ENCODE results near the gene VRK1. TPM values are rescaled to one million over a fixed set of nuclear protein-coding genes. Genes with fewer than 3 reads are reported as not detected.
"Not testable (repeated sequence)": the region's sequence is repeated elsewhere in the genome, so short reads cannot be mapped to it uniquely, and the experiment has no call there.

The VRK1 gene
- total RNA-seq, 1 donor from 2014 or later, result 6.8 TPM

DNA sequence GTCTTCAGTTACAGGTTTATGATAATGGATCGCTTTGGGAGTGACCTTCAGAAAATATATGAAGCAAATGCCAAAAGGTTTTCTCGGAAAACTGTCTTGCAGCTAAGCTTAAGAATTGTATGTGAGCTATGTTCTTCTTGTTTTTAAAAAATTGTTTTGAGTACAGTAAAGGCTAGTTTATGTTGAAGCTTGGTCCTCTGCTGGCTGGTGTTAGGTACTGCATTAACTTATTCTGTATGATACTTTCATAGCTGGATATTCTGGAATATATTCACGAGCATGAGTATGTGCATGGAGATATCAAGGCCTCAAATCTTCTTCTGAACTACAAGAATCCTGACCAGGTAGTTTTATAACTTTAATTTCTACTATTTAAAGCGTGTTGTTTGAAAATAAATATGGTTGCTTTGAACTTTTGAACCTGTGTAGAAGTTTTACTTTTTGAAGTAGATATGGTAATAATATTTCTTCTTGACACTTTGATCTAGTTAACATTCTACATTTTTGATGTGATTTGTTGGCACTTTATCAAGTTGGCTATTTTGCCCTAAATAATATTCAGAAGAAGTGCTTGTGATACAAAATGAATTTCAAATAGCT lies 55.7 kb downstream of the VRK1 start:
- no peak for DNase-seq
- ATAC-seq, result no peak
- intact Hi-C loops (cut with micrococcal nuclease), result no loop called here

DNA sequence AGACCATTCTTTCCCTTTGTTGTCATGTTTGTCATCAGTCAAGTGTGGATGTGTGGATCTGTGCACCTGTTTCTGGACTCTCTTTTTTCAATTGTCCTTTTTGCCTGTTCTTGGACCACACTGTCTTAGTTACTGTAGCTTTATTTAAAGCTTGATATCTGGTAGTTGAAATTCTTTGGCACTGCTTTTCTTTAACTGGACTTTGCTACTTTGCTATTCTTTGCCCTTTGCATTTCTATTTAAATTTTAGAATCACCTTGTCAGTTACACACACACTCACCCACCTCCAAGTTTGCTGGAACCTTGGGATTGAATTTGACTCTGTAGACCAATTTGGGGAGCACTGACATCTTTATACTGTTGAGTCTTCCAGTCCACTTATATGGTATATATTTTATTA lies 61.5 kb downstream of the VRK1 start:
- intact Hi-C loops (cut with micrococcal nuclease), result no loop called here
- no peak for DNase-seq
- ATAC-seq, result no peak

DNA sequence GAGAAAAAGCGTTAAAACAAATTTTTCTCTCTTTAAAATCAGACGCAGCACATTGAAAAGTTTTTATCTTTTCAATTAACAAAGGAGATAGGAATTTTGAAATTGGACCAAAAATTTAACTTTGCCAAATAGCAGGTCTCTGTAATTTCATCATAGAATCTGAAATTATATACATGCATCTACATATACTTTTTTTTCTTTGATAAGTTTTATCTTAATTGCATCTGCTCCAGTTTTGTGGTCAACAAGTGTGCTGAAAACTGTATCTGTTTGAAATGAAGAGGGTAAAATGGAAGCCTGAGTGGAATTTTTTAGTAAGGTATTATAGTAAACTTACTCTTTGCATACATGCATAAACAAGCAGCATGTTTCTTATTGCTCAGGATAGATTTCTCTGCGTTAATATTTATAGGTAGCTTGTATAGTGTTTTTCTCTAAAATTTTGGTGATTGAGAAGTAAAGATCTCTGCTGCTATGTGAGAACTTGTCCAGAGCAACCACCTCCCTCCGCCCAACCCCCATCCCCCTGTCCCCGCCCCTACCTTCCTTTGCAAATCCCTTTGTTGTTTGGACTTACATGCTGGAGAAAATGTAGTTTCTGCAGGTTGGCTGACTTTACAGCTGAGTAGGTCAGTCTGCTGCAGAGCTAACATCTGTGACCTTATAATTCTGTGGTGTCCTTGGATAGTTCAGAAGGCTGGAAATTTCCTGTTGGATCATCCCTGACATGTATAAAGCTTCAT lies 64.6 kb downstream of the VRK1 start:
- ATAC-seq (no peak), DNase-seq (no peak)
- intact Hi-C loops (cut with micrococcal nuclease), result no loop called here

DNA sequence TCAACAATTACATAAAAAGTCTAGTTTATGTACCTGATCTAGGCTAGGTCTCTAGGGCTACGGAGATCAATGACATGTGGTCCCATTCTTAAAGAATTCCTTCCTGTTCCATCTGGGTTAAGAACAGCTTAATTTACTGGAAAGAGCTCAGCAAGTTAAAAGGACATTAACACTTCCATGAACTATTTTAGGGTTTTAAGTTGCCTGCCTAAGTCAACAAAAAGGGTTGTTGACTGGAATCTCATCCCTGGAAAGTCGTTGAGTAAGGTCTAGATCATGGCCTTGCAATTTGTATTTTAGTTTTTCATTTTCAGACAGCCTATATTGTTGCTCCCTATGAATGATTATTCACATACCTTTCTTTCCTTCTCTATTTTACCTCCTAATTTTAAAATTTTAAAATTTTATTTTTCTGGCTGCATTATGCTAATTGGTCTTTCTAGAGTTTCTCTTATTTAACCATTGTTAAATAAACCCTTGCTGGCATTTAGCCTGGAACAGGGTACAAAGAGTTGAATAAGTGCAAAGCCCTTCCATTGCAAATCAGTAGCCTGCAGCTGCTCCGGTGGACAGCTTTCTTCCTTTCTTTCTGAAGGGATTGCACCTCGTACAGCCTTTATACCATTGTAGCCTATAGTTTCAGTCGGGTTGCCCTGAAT lies 66.3 kb downstream of the VRK1 start:
- intact Hi-C loops (cut with micrococcal nuclease), result no loop called here
- no peak for ATAC-seq
- DNase-seq, result no peak

DNA sequence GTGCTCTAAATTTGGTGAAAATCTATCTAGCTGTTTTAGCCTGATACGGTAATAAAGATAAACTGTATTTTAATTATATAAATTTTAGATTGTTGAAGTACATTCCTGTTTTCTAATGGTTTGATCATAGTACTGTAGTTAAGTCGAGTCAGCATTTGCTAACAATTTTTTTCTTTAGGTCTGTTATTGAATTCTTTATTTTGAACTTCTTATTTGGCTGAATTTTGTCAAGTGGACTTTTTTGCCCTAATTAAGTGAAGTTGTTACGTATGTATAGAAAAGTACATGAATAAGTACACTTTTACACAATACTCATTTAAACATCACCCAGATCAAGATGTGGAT lies 66.8 kb downstream of the VRK1 start:
- DNase-seq, result no peak
- intact Hi-C loops (cut with micrococcal nuclease), result no loop called here
- no peak for ATAC-seq

DNA sequence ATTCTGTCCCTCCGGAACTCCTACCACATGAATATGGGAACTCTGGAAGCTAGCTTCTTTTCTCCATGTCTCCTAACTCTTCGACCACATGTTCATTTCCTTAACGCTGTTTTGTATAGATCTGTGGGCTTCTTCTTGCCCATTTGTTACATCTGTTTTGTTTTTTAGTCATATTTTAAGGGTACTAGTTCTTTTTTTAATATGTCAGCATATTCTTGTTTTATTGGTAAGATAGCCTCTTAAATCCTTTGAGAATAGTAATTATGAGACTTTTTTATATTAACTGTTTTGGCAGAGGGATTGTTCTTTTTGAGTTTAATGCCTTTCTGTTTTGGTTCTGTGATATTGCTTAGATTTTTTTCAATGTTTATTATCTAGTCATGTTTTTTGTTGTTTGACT lies 70.5 kb downstream of the VRK1 start:
- DNase-seq (no peak), ATAC-seq (no peak)
- intact Hi-C loops (cut with micrococcal nuclease), result no loop called here

DNA sequence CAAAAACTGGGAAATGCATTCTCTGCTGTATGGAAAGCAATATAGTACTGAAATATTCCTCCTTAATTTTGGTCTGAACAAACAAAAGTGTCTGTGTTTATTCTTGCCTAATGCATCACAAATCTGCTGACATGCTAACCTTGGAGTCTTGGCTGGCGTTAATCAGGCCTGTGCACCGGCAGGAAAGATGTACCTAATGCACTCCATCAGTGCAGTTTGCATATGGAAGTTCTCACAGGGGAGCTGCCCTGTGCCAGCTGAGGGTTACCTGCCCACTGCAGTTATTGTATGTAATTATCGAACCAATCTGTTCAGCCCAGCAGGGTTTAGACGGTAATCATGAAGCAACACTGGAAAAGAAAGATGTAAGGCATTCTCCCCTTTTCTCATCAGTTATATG lies 76.9 kb downstream of the VRK1 start:
- no peak for ATAC-seq
- intact Hi-C loops (cut with micrococcal nuclease), result no loop called here

DNA sequence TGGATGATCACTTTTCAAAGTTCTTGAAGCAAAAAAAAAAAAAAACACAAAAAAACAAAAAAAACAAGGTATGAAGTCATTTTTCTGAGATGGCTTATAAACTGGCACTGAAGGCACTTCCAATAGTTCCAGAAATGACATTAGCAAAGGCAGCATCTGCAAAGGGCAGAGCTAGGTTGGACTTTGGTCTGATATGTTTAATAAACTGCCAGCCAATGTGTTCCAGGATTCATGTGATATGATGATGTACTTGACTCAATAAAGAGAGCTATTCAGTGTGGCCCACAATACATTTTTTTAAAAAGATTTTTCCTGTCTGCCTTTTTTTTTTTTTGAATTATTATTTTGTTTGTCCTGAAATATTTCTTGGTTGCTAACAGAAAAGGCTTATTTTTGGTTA lies 79.6 kb downstream of the VRK1 start:
- intact Hi-C loops (cut with micrococcal nuclease), result no loop called here
- DNase-seq (no peak), ATAC-seq (no peak)

More for the DNA sequence above, 76.9 kb downstream of the VRK1 start:
- no peak for DNase-seq

DNA sequence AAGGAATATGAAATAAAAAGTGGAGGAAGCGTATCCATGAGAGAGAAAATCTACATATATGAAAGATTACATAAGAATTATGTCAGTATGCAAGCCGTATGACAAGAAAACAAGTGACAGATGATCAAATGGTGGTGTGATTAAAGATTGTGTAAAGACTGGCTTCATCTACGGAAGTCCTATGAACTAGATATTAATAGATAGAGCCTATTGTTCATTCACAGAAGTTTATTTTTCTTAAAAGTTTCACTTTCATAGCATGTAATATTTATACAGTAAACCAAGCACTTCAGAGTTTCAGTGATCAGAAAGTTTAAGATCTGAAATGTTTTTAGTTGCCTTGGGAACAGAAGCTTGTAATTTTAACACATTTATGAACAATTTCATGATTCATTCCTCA lies 84.5 kb downstream of the VRK1 start:
- ATAC-seq (no peak), DNase-seq (no peak)
- intact Hi-C loops (cut with micrococcal nuclease), result no loop called here

DNA sequence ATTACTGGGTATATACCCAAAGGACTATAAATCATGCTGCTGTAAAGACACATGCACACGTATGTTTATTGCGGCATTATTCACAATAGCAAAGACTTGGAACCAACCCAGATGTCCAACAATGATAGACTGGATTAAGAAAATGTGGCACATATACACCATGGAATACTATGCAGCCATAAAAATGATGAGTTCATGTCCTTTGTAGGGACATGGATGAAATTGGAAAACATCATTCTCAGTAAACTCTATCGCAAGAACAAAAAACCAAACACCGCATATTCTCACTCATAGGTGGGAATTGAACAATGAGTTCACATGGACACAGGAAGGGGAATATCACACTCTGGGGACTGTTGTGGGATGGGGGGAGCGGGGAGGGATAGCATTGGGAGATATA lies 86.8 kb downstream of the VRK1 start:
- DNase-seq; intact Hi-C loops (cut with micrococcal nuclease); ATAC-seq: not testable (repeated sequence)

DNA sequence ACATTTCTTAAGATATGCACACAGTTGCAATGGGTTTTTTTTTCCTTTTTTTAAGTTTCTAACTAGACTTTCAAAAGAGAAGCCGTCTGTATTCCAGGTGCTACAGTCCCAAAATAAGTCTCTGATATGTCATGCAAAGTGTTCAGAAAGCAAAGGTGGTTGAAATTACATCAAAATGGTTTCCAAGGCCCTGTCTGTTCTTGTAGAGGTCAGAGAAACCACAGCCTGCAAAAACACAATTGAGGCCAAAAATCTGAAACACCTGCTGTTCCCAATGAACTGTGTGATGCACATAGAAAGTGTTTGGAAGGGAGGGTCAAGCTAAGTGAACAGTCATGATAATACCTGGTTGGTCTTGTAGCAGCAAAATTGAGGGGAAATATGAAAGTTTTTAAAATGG lies 91.0 kb downstream of the VRK1 start:
- intact Hi-C loops (cut with micrococcal nuclease), result no loop called here
- no peak for ATAC-seq

DNA sequence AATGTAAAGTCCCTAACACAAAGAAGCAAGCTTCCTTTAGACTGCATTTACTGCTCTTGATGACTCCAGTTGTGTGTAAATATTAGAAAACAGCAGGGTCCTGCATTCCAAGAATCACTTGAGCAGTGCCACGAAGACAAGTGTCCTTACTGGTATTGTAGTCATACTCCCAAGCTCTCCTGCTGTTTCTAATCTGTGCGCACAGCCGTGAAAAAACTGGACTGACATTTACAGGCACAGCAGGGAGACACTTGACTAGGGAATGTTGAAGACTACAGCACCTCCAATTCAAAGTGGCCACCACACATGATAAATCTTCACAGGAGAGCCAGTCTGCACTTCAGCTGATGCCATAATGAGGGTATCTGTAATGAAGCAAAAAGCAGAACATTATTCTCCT lies 91.4 kb downstream of the VRK1 start:
- ATAC-seq, result no peak
- no peak for DNase-seq
- intact Hi-C loops (cut with micrococcal nuclease), result no loop called here

More for the DNA sequence above, 91.0 kb downstream of the VRK1 start:
- DNase-seq, result no peak

DNA sequence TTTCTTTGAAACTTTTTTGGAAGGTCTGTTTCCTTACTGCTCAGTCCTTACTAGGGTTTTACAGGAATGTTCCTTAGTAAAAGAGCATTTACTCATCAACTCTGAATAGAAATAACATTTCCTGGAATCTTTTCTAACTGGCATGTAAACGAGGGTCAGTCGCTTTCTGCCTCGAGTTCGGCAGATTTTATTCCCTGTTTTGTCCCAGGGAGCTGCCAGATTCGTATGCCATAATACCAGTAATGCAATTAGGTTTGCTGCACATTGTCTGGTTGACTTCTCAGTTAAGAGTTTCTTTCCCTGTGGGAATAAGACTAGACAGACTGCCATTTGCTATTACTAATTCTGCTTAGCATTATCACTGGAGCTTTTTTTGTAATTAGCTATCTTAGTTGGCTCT lies 91.9 kb downstream of the VRK1 start:
- ATAC-seq (no peak), DNase-seq (no peak)
- intact Hi-C loops (cut with micrococcal nuclease), result no loop called here

DNA sequence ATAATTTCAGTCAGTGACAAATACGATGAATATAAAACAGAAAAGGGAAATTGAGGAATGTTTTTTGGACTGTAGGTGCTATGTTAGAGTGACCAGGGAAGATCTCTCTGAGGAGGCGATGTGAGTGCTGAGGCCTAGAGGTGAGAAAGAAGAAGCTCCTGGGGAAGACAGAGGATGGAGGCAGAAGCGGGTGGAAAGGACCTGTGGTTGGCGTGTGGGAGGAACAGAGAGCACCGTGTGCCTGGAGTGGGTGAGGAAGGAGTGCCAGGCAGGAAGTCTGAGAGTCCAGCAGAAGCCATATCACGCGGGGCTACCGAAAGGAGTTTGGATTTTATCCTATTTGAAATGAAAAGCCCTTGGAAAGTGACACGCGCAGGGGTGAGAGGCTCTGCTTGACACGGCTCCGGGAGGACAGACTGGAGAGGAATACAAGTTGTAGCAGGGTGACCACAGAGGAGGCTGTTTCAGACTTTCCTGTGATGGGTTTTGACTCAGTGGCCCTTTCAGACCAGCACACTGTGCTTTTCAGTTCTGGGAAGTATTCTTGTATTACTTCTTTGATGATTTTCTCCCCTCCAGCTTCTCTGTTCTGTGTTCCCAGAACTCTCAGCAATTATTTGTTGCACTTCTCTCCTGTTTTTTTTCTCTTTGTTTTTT lies 96.9 kb downstream of the VRK1 start:
- ATAC-seq, result no peak
- intact Hi-C loops (cut with micrococcal nuclease), result no loop called here
- no peak for DNase-seq

DNA sequence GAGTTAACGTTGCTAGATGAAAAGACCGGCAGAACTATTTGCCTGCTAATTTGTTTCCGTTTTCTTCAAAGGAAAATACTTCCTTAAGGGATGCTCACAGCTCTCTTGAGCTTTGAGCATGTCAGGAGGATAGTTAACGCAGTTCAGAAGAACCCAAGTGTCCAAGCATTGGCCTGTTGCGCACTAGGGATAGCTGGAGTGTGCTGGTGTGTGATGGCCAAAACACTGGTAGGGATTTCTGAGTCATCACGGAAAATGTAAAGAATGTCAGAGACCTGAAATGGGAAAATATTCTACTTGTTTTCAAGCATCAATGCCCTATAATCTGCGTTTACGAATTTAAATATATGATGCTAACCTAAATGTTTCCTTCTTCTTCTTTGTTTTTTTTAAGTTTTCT lies 97.8 kb downstream of the VRK1 start:
- no peak for DNase-seq
- intact Hi-C loops (cut with micrococcal nuclease), result no loop called here
- ATAC-seq, result no peak

DNA sequence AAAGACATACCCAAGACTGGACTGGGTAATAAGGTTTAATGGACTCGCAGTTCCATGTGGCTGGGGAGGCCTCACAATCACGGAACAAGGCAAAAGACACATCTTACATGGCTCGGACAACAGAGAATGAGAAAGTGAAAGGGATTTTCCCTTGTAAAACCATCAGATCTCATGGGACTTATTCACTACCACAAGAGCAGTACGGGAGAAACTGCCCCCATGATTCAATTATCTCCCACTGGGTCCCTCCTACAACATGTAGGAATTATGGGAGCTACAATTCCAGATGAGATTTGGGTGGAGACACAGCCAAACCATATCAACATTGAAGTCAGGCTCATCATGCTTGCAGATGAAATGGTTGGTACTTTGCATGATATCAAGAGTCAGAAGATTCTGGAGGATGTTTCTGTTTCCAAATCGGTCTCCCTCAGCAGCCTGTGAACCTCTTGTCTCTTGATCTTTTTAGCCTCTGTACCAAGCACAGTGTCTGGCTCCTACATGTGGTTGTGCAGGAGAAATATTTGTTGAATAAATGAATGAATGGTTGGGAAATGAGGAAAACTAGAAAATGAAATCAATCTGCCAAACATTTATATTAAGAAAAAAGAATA lies 98.6 kb downstream of the VRK1 start:
- DNase-seq, result no peak
- ATAC-seq, result no peak
- intact Hi-C loops (cut with micrococcal nuclease), result no loop called here

DNA sequence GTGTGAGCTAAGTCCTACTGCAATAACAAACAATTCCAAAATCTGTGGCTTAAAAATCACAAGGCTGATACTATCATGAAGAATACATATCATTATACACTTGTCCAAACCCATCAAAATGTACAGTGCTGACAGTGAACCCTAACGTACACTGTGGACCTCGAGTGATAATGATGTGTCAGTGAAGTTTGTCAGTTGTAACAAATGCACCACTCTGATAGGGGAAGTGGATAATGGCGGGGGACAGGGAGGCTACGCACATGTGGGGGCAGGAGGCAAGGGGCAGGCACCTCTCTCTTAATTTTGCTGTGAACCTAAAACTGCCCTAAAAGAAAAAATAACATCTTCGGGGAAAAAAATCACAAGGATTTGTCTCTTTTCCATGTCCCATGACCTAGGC lies 100.0 kb downstream of the VRK1 start:
- DNase-seq, result no peak
- intact Hi-C loops (cut with micrococcal nuclease), result no loop called here
- no peak for ATAC-seq

DNA sequence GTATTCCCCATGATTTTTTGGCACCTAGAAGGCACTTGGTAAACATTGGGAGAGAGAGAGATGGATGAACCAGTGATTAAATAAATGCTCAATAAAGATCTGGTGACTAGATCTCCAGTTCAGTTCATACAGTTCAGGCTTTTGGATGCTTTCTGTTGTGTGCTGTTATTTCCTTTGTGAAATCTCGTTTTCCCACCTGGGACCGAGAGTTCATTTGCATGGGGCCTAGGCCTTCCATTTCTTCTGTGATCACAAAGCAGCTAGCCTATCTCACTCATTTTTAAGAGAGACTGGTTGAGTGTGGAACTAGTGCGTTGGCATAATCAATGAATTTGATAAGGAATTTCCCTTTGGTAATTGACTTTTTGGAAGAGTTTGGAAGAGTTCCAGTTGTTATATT lies 104.0 kb downstream of the VRK1 start:
- intact Hi-C loops (cut with micrococcal nuclease), result no loop called here
- DNase-seq (no peak), ATAC-seq (no peak)

DNA sequence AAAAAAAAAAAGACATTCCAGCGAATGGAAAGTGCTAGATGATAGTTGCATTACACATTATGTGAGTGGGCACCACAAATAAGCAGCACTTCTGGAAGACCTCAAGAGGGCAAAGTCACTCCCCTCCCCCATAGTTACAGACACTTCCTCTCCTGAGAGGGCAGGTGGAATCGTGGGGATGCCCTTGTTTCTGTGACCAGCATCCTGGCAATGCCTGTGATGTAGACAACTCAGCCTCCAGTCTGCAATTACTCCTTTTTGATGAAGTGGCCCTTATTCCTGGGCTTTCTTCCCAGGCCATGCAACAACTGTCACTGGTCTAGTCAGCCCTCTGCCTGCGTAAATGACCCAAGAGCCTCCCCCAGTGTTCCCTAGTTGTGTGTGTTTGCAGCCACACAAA lies 104.8 kb downstream of the VRK1 start:
- no peak for DNase-seq
- no peak for ATAC-seq
- intact Hi-C loops (cut with micrococcal nuclease), result no loop called here

DNA sequence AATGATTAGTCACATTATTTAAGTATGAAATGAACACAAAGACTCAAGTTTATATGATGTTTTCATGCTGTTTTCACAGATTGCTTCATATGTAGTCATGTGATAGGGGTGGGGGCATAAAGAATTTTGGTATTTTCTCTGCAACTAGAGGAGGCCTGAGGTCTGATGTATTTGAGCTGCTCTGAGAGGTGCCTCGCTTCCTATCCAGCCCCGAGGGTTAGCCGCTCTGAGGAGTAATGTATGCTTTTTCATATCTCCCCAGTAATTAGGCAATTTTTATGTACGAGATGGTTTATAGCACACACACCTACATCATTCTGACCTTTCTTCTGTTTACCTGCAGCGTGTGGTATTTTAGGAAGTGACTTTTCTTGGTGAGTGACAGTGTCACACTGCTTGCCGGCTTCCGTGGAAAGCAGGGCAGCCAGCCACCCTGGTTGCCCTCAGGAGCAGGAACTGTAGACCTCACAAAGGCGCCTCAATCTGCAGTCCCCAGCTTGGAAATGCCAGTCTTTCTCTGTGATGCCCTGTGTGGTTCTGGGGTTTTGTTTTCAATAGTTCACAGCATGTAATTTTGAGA lies 106.4 kb downstream of the VRK1 start:
- ATAC-seq (no peak), DNase-seq (no peak)
- intact Hi-C loops (cut with micrococcal nuclease), result no loop called here
